Measurements from ENCODE around the gene CCDC97.

DNA sequence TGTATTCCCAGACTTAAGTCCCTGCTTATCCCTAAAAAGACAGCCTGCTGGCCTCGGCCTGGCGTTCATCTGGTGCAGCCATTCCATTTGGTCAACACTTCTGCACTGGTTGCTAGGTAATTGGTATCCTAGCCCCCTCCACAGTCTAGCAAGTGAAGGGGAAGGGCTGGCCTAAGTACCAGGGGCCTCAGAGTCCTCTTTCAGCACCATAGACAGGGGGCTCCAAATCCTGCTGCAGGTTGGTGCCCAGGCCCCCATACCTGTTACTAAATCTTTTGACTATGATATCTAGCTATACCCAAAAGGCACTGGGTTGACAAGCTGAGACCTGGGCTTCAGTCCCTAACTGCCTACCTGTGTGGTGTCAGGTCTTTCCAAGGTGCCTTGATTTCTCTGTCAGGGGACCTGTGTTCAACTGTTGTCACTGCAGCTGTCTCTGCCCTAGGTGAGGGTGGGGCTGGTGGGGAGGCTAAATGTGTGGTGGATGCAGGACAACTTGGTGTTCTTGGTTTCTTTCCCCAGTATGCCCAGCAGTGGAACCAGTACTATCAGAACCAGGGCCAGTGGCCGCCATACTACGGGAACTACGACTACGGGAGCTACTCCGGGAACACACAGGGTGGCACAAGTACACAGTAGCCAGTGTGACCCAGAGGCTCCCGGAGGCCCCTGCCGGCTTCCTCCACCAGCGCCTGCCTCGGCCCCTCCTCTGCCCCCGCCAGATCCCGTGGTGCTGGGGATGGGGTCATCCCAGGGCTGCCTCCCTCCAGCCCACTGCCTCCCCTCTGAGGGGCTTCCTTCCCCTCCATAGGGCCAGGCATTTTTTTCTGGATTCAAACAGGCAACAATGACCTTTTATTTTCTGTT, 3.8 kb upstream of the CCDC97 start:
- TF ChIP-seq, protein P1, sequence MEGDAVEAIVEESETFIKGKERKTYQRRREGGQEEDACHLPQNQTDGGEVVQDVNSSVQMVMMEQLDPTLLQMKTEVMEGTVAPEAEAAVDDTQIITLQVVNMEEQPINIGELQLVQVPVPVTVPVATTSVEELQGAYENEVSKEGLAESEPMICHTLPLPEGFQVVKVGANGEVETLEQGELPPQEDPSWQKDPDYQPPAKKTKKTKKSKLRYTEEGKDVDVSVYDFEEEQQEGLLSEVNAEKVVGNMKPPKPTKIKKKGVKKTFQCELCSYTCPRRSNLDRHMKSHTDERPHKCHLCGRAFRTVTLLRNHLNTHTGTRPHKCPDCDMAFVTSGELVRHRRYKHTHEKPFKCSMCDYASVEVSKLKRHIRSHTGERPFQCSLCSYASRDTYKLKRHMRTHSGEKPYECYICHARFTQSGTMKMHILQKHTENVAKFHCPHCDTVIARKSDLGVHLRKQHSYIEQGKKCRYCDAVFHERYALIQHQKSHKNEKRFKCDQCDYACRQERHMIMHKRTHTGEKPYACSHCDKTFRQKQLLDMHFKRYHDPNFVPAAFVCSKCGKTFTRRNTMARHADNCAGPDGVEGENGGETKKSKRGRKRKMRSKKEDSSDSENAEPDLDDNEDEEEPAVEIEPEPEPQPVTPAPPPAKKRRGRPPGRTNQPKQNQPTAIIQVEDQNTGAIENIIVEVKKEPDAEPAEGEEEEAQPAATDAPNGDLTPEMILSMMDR (IDR thresholded peaks at IDR 0.05): no peak
- TF ChIP-seq POLR2A (IDR thresholded peaks at IDR 0.05): no peak

Measured in tibial nerve (tissue), 3 donors.